H9 (cell line): ENCODE results near the gene KCTD1. TPM values are rescaled to one million over a fixed set of nuclear protein-coding genes. Genes with fewer than 3 reads are reported as not detected.

Experiments
- DNase-seq: peaks from one replicate; pipeline ENCODE4 v3.0.0-alpha.2; 2017
- H2AFZ ChIP-seq: one replicate; pipeline ENCODE4 v1.6.1; 2013; ENCODE audit warnings: mild to moderate bottlenecking, low read length, control low read depth, moderate library complexity
- H2AK5ac ChIP-seq: 2 replicates; pipeline ENCODE4 v1.6.1; 2013; ENCODE audit warnings: low read length, control low read depth, mixed read lengths; ENCODE audit not compliant: insufficient read length
- H2BK120ac ChIP-seq: one replicate; pipeline ENCODE4 v1.6.1; 2013; ENCODE audit warnings: low read depth, mild to moderate bottlenecking, low read length, control low read depth, inconsistent platforms; ENCODE audit not compliant: poor library complexity, severe bottlenecking
- H2BK12ac ChIP-seq: 2 replicates; pipeline ENCODE4 v1.6.1; 2013; ENCODE audit warnings: low read length, control low read depth, mixed read lengths, low read depth; ENCODE audit not compliant: insufficient read length
- H2BK15ac ChIP-seq: 2 replicates; pipeline ENCODE4 v1.6.1; 2013; ENCODE audit warnings: low read depth, low read length, control low read depth
- H2BK20ac ChIP-seq: one replicate; pipeline ENCODE4 v1.6.1; 2013; ENCODE audit warnings: low read depth, mild to moderate bottlenecking, low read length, control low read depth, inconsistent platforms; ENCODE audit not compliant: poor library complexity, severe bottlenecking
- H2BK5ac ChIP-seq: 2 replicates; pipeline ENCODE4 v1.6.1; 2013; ENCODE audit warnings: low read length, control low read depth, mixed read lengths; ENCODE audit not compliant: insufficient read length
- H3K14ac ChIP-seq: 2 replicates; pipeline ENCODE4 v1.6.1; 2013; ENCODE audit warnings: low read length, control low read depth; ENCODE audit not compliant: insufficient read depth
- H3K18ac ChIP-seq: 2 replicates; pipeline ENCODE4 v1.6.1; 2013; ENCODE audit warnings: low read depth, mild to moderate bottlenecking, mixed read lengths, low read length, control low read depth; ENCODE audit not compliant: insufficient read length
- H3K23ac ChIP-seq: 2 replicates; pipeline ENCODE4 v1.6.1; 2013; ENCODE audit warnings: low read length, control low read depth, mixed read lengths, low read depth; ENCODE audit not compliant: insufficient read length
- H3K23me2 ChIP-seq: 2 replicates; pipeline ENCODE4 v1.6.1; 2013; ENCODE audit warnings: low read depth, mild to moderate bottlenecking, mixed read lengths, low read length, control low read depth; ENCODE audit not compliant: insufficient read length, poor library complexity, severe bottlenecking
- H3K27ac ChIP-seq: 2 replicates; pipeline ENCODE4 v1.5.1; 2013; ENCODE audit warnings: low read length, control low read depth, mixed read lengths, low read depth; ENCODE audit not compliant: insufficient read length
- H3K27me3 ChIP-seq: 2 replicates; pipeline ENCODE4 v1.6.1; 2013; ENCODE audit warnings: low read length, control low read depth, inconsistent platforms; ENCODE audit not compliant: insufficient read depth
- H3K4ac ChIP-seq: 2 replicates; pipeline ENCODE4 v1.6.1; 2013; ENCODE audit warnings: low read depth, mild to moderate bottlenecking, control low read depth, inconsistent platforms, low read length, moderate library complexity
- H3K4me1 ChIP-seq: 2 replicates; pipeline ENCODE4 v1.6.1; 2013; ENCODE audit warnings: low read length, control low read depth, inconsistent platforms; ENCODE audit not compliant: insufficient read depth
- H3K4me2 ChIP-seq: 2 replicates; pipeline ENCODE4 v1.6.1; 2013; ENCODE audit warnings: low read length, control low read depth, mixed read lengths; ENCODE audit not compliant: insufficient read length, insufficient read depth
- H3K56ac ChIP-seq: 2 replicates; pipeline ENCODE4 v1.6.1; 2013; ENCODE audit warnings: low read depth, mild to moderate bottlenecking, mixed read lengths, low read length, control low read depth; ENCODE audit not compliant: insufficient read length
- H3K79me1 ChIP-seq: 2 replicates; pipeline ENCODE4 v1.6.1; 2013; ENCODE audit warnings: low read depth, mild to moderate bottlenecking, moderate library complexity, low read length, control low read depth, inconsistent platforms; ENCODE audit not compliant: insufficient read depth, poor library complexity, severe bottlenecking
- H3K79me2 ChIP-seq: 2 replicates; pipeline ENCODE4 v1.6.1; 2013; ENCODE audit warnings: low read length, control low read depth, inconsistent platforms; ENCODE audit not compliant: insufficient read depth
- H3K9ac ChIP-seq: 2 replicates; pipeline ENCODE4 v1.6.1; 2013; ENCODE audit warnings: low read length, control low read depth, mixed read lengths; ENCODE audit not compliant: insufficient read length; ENCODE audit errors: extremely low read depth
- H3K9me3 ChIP-seq: one replicate; pipeline ENCODE4 v1.6.1; 2013; ENCODE audit warnings: low read depth, low read length, inconsistent platforms; ENCODE audit not compliant: control insufficient read depth
- H3T11ph ChIP-seq: one replicate; pipeline ENCODE4 v1.6.1; 2013; ENCODE audit warnings: mild to moderate bottlenecking, low read length, control low read depth, inconsistent platforms
- H4K20me1 ChIP-seq: one replicate; pipeline ENCODE4 v1.6.1; 2013; ENCODE audit not compliant: control insufficient read depth, insufficient read length, insufficient read depth
- H4K5ac ChIP-seq: 2 replicates; pipeline ENCODE4 v1.6.1; 2013; ENCODE audit warnings: low read depth, mild to moderate bottlenecking, mixed read lengths, low read length, control low read depth; ENCODE audit not compliant: insufficient read length
- H4K8ac ChIP-seq: replicated peaks from 2 replicates; pipeline ENCODE4 v1.6.1; 2013; ENCODE audit warnings: low read length, control low read depth, mixed read lengths, low read depth; ENCODE audit not compliant: insufficient read length
- H4K91ac ChIP-seq: 2 replicates; pipeline ENCODE4 v1.6.1; 2013; ENCODE audit warnings: low read depth, mild to moderate bottlenecking, moderate library complexity, mixed read lengths, low read length, control low read depth; ENCODE audit not compliant: insufficient read length
- H3K27ac Mint-ChIP-seq, 3 experiments: 2 replicates in 2 of 3; 3 replicates in 1 of 3; pipeline ENCODE4 v1.8.0; 2020 to 2021; ENCODE audit warnings: mixed read lengths in 3 of 3, mild to moderate bottlenecking in 1 of 3, moderate library complexity in 1 of 3
- H3K27me3 Mint-ChIP-seq: 2 replicates; pipeline ENCODE4 v1.8.0; 2021; ENCODE audit warnings: low read depth, mild to moderate bottlenecking, moderate library complexity, mixed read lengths
- H3K36me3 Mint-ChIP-seq, 3 experiments: 2 replicates in 2 of 3; 3 replicates in 1 of 3; pipeline ENCODE4 v1.8.0; 2020 to 2021; ENCODE audit warnings: low read depth in 3 of 3, mixed read lengths in 3 of 3; ENCODE audit not compliant: insufficient read depth in 1 of 3
- H3K4me1 Mint-ChIP-seq, 2 experiments: 2 replicates each; pipeline ENCODE4 v1.8.0; 2020; ENCODE audit warnings: mixed read lengths in 2 of 2
- H3K4me3 Mint-ChIP-seq, 2 experiments: 2 replicates in 1 of 2; 3 replicates in 1 of 2; pipeline ENCODE4 v1.8.0; 2020 to 2021; ENCODE audit warnings: mild to moderate bottlenecking in 2 of 2, mixed read lengths in 2 of 2, moderate library complexity in 1 of 2
- H3K9me3 Mint-ChIP-seq, 2 experiments: 2 replicates in 1 of 2; 3 replicates in 1 of 2; pipeline ENCODE4 v1.8.0; 2020; ENCODE audit warnings: mild to moderate bottlenecking in 2 of 2, mixed read lengths in 2 of 2, moderate library complexity in 1 of 2
- WGBS: extraction: QIAGEN DNeasy Blood & Tissue Kit; methylation state at CpG from one replicate; pipeline ENCODE4 v1.1.7; 2013; ENCODE audit warnings: missing lambda C conversion rate, low lambda C conversion rate, mixed read lengths; ENCODE audit not compliant: insufficient read length; ENCODE audit errors: extremely low coverage; 5-methylcytosine and 5-hydroxymethylcytosine counted together
- total RNA-seq: library from RNA; stranded (reverse); gene quantifications from 2 replicates; pipeline ENCODE4 v1.2.1, GENCODE V29; 2021
- TF ChIP-seq, protein P1 (sequence below): fragments of 200-600 bp; sonication (generic); conservative IDR thresholded peaks from 3 replicates; pipeline ENCODE4 v1.8.0; 2021; ENCODE audit warnings: antibody characterized with exemption, mild to moderate bottlenecking

Gene KCTD1
- total RNA-seq, 1 experiment from 2014 or later = 10.8 TPM

- Histone ChIP-seq H2AFZ (no peak overlapping the region), H3T11ph (no peak overlapping the region), H3K79me1 (no peaks in the 10 kb centered on the region), H2AK5ac (no peak overlapping the region), H3K9ac (no peak overlapping the region), H2BK12ac (no peak overlapping the region), H2BK120ac (no peak overlapping the region), H4K8ac (no peak overlapping the region), H3K23me2 (no peaks in the 10 kb centered on the region), H4K20me1 (no peaks in the 10 kb centered on the region), H4K5ac (no peak overlapping the region), H3K9me3 (no peaks in the 10 kb centered on the region), H2BK15ac (no peak overlapping the region), H3K23ac (no peak overlapping the region), H2BK5ac (no peak overlapping the region), H3K79me2 (no peaks in the 10 kb centered on the region), H3K27me3 (no peaks in the 10 kb centered on the region), H4K91ac (no peak overlapping the region), H3K14ac (no peak overlapping the region), H3K27ac (no peak overlapping the region), H3K4me1 (no peaks in the 10 kb centered on the region), H3K18ac (no peak overlapping the region), H3K4ac (no peak overlapping the region), H3K4me2 (no peak overlapping the region), H3K56ac (no peak overlapping the region), H2BK20ac (no peak overlapping the region)
- Mint-ChIP-seq H3K4me1 (peaks cover 13 to 21% of the 10 kb centered on the region in 2 experiments), H3K36me3 (no peaks in the 10 kb centered on the region), H3K27me3 (peaks cover 5% of the 10 kb centered on the region), H3K4me3 (no peak overlapping the region), H3K27ac (no peak overlapping the region), H3K9me3 (no peaks in the 10 kb centered on the region)
- TF ChIP-seq, protein P1, sequence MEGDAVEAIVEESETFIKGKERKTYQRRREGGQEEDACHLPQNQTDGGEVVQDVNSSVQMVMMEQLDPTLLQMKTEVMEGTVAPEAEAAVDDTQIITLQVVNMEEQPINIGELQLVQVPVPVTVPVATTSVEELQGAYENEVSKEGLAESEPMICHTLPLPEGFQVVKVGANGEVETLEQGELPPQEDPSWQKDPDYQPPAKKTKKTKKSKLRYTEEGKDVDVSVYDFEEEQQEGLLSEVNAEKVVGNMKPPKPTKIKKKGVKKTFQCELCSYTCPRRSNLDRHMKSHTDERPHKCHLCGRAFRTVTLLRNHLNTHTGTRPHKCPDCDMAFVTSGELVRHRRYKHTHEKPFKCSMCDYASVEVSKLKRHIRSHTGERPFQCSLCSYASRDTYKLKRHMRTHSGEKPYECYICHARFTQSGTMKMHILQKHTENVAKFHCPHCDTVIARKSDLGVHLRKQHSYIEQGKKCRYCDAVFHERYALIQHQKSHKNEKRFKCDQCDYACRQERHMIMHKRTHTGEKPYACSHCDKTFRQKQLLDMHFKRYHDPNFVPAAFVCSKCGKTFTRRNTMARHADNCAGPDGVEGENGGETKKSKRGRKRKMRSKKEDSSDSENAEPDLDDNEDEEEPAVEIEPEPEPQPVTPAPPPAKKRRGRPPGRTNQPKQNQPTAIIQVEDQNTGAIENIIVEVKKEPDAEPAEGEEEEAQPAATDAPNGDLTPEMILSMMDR = no peak
- WGBS = no CpG with 5 or more reads among the region's 5 CpGs
- no peak for DNase-seq
Observed at GRCh38 chr18:26432651-26433424, 115.5 kb downstream of the KCTD1 start.
